HG02623 (cell line): ENCODE results near the gene NEURL3.
A peak's percentile ranks its signal among the peaks of the same experiment; 100 is the strongest.

Source experiments
- ATAC-seq: cut with Tn5 transposase; IDR thresholded peaks from one replicate; pipeline ENCODE4 v1.9.1; 2021; ENCODE audit warnings: moderate library complexity; ENCODE audit not compliant: unreplicated experiment

Gene NEURL3

DNA sequence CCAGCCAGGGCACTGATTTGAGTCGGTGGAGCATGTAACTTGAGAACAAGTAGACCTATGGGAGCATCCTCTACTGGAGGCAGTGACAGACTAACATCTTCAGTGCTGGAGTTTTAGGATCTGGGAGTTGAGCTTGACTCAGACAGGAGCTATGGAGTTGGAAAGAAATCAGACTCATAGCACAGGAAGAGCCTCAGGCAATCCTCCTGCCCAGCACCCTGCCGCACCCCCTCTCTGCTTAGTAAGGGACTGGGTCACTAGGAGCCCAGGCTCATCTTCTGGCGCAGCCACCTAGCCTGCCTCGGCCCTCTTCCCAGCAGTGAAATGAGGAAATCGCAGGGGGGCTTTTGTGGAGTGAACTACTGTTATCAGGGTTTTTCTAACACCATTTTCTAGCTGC is 35.0 kb upstream of the NEURL3 start:
- ATAC-seq = no peak

DNA sequence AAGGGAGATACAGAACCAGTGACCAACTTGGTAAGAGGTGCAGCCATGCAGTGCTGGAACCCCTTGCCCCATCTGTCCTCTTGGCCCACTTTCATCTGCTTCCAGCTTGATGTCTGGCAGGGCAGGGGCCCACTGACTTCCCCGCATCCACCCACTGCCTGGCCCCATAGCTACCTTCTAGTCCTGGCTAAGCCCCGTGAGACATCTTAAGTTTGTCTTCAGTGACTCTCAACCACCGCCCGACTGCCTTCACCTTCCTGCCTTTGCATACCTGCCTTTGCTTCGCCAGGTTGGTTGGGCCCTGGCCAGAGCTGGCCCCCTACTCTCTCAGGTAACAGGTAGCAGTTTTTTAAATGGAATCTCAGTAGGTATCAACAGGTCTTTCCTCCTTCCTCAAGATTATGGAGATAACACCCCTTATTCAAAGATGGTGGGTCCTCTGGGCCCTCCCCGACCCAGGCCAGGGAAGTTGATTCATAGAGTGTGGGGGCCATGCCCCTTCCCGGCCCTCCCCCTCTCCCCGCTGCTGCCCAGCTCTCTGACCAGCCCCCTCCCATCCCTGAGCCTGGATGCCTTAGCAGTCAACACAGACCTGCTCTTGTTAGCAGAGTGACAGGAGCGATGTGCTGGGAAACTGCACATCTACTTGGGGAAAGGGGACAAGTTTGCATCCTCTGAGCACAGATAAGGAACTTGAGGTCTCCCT is 34.2 kb upstream of the NEURL3 start:
- ATAC-seq = no peak

DNA sequence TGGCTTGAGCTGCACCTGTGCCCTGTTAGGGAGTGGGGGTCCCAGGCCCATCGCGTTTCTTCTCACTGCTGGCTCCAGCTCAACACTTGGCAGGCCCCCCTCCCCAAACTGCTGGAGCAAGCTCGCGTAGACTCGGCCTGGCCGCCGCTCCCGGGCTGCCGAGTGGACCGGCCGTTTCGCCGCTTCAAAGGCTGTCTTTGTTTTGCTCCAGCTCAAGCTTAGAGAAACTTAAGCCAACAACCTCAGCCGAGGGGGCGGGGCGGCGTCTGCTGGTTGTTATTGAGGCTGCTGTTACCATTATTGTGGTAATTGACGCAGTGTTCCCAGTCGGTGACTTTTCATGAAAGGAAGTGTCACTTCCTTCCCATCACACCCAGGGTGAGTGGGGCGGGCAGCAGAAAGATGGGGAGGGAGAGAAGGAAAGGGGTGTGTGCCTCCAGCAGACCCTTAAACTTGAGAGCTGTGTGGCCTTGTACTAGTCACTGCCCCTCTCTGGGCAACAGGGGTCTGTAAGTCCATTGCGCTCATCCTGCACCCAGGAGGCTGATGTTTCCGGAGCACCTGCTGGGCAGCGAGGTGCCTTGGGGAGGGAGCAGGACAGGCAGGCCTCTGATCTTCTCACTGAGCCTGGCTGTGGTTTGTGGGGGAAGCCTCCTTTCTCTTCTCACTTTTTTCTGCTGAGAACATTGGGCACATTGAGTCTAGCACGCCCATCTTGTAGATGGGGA is 33.5 kb upstream of the NEURL3 start:
- no peak for ATAC-seq

DNA sequence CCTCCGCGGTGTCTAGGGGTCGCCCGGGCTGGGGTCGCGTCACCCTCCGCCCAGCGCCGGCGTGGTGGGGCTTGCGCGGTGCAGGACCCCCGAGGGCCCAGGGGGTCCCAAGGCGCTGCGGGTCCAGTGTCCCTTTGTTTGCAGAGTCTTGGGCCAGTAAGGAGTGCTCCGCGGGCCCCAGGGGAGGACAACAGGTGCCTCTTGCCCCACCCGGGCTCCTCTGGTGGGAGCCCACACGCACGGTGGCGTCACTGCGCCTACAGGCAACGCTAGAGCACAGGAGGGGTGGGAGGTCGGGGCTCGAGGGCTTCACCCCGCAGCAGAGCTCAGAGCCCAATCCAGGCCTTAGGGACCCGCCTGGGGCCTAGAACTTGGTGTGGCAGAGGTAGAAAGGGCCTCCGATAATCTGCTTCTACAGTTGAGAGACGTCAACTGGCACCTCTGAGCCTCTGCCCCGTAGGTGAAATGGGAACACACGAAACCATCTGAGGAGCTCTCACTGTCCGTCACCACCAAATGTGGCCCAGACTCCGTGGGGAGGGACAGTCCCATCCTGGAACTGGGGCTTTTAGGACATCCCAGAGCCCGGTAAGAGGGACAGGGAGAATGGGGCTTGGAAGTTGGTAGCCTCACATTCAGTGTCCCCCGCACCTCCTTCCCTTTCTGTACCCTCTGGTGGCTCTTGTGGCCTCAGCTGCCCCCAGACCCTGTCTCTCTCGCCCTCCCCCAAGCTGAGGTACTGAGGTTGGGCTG is 32.8 kb upstream of the NEURL3 start:
- ATAC-seq = no peak

DNA sequence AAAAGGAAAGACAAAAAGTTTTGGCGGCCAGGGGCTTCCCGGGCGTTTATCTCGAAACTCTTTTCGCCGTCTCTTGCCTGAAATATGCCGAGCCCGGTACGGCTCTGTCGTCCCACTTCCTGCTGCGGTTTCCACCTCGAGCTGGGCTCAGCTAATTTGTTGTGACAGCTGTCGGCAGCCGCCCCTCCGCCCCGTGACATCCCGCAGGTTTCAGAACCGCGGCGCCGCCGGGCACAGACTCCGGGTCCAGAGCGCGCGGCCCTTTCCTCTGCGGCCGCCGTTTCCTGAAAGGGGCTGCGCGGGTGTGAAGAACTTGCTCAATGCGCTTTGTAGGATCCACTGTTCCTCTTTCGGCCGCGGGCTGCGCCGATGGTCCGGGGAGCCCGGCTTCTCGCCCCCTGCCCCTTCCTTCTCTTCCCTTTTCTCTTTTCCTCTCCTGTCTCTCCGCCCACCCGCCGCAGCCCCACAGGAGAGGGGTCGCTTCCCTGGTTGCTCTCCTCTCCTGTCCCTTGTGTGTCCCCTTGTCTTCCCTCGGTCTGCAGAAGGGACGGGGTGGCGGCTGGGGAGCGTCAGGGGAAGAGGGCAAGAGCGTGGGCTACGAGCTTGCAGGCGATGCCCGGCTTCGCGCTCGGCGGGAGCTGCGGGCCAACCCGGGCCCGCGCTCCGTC is 32.0 kb upstream of the NEURL3 start:
- peak; percentile 53 for ATAC-seq

DNA sequence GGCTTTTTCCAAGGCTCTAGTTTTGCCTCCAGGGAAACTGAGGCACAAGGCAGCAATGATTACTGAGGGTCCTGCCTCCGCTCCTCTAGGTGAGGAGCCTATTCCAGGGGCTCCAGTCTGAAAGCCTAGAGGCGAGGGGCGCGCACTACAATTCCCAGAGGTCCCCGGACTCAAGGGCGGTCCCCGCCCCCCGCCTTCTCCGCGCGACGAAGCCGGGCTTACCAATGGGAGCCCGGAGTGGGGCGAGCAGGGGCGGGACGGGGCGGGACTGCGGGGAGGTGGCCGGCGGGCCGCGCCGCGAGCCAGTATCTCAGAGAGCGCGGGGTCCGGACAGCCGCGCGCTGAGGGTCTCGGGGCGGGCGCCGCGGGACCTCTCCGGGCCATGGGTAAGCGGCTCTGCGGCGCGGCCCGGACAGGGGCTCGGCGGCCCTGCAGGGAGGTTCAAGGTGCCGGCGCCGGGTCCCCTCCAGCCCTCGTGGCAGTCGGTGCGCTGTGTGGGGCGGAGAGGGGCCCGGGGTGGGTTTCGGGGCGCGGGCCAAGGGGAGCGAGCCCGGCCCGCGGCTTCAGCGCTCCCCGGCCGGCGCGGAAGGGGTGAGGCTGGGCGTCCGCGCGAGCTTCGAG is 31.4 kb upstream of the NEURL3 start, which contains the start of gene ARID5A:
TSS of gene ARID5A (plus strand) at position 308 of the 621 bp plus-strand sequence. CDS start at position 383, 75 bp downstream.
- peak; percentile 56 for ATAC-seq

DNA sequence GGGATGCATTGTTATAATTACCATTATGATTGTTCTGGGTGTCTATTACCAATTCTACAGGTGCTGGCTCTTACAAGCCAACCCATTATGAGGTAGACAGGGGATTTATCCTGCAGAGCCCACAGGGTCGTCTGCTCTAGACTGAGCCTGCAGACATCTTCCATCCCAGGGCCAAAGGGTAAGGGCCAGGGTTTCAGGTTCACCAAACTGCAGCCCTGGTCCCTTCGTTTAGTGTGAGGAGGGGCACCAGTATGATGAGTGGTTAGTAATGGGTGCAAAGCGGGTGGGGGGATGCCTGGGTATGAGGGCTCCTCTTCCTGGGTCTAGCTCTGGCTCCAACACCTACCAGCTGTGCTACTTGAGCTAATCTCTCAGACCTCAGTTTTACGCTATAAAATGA is 30.2 kb upstream of the NEURL3 start:
- ATAC-seq = no peak

DNA sequence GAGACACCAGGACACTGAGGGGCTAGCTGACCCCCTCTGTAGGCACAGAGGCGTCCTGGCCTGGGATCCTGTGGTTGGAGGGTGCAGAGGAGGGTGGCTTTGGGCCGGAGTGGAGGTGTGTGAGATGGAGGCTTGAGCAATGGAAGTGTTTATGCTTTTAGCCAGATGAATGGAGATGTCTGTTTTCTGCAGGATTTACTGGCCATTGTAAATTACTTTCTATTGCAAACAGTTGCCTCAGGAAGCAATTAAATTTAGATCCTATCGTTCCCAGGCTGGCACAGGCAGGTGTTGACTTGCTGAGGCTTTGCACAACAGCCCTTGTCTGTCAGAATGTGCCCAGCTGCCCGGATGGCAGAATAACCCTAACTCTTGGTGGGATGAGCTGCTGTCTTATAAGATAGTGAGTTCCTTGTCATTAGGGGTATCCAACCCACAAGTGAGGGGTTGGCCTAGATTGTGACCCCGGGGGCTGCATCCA is 29.6 kb upstream of the NEURL3 start:
- ATAC-seq = no peak

DNA sequence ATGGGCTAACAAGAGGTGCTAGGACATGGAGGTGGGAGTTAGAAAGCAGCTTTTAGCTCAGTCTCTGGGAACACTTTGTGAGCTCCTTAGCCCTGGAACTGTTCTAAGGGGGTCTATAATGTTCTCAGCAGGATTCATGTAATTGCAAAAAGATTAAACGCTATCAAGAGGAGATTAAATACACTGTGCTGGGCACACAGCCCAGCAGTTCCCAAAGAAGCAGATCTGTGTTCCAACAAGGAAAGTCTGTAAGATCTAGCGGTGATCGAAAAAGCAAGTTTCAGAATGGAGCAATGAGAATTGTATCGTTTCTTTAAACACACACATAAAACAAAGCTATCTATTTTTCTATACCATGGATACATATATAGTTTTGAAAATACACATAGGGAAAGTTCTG is 29.0 kb upstream of the NEURL3 start:
- no peak for ATAC-seq

DNA sequence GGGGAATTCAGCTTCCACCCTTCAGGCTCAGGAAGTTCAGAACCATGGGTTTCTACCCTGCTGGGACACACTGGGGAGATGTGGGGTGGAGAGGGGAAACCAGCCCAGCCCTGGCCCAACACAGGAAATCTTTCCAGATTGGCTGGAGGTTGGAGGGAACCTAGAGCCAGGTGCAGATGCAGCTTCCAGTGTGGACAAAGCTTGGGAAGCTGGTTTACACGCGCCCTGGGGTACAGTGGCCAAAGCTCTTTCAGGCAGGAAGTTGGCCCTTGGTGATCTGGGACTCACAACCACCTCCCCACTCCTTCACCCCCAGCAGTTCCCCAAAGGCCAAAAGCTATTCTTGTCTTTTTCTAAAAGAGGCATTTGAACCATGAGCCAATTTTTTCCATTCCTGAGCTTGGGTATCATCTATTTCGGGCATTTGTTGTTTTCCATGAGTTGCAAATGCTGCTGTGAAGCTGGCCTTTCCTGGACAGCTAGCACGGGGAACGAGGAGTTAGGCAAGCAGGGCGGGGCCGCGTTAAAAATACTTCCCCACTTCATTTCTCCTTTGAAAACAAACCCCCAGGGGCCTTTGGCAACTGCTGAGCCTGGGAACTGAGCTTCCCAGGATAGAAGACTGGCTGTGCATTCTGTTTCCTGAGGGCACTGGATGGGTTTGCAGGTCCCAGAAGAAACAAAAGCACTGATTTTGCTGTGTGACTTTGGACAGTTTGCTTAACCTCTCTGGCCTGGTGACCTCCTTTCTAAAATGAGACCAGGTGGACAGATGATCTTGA is 28.3 kb upstream of the NEURL3 start:
- ATAC-seq = no peak

DNA sequence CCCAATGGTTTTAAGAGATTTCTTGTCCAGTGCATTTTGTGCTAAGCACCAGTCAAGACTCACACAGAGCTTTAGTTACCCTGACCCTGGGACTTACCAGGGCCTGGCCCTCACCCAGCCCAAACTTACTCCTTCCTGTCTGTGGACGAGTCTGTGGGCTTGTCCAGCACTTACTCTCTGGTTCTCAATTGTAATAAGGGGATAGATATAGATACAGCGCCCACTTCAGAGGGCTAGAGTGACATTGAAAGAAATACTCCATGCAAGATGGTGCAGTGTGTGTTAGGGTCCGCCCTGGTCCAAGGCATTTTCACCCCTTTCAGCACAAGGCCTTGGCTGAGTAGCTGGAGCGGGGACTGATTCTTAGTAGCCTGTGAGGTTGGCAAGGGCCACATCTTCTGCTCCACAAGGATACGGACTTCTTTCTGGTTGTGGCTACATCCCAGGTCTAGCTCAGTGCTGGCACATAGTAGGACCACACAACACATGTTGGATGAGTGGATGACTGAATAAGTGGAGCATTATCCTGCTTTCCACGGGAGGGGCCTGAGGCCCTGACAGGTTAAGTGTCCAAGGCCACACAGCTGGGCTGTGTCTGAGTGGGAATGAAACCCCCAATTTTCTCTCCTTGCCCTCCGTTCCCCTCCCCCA is 27.6 kb upstream of the NEURL3 start:
- ATAC-seq = no peak

DNA sequence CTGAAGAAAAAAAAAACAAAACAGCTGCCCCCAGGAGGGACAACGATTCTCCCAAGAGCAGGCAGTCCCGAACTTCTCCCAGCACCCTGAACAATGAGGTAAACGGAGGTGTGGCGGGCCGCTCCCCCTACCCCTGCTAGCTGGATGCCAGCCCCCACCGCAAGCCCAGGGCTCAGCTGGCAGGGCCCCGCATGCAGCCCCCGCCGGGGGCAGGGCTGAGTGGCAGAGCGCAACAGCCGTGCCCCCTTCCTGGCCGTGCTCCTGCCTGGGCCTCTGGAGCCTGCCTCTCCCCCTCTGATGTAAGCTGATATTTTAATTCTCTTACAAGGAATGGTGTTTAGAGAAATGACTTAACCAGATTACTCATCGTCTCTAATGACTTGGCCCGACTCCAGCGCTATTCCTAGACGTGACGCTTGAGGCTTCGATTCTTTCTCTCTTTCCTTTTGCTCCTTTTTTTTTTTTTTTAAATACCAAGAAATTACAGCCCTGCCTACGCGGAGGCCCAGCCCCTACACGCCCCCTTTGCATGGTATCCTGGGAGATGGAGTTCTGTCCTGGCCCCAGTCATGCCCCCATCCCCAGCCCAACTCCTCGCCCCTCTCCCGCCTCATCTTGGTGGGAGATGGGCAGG is 26.8 kb upstream of the NEURL3 start:
- no peak for ATAC-seq

DNA sequence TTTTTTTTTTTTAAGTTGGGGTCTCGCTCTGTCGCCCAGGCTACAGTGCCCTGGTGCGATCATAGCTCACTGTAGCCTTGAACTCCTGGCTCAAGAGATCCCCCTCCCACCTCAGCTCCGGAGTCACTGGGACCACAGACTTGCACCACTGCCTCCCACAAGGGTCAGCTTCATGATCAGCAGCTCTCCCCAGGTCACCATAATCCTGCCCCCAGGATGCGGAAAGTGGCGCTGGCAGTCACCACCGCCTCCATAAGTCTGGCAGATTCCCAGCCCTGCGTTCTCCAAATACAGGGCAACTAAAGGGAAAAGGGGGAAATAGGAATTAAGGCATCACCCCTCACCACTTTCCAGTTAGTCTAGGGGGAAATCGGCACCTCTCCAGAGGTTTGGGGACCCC is 26.2 kb upstream of the NEURL3 start:
- no peak for ATAC-seq

DNA sequence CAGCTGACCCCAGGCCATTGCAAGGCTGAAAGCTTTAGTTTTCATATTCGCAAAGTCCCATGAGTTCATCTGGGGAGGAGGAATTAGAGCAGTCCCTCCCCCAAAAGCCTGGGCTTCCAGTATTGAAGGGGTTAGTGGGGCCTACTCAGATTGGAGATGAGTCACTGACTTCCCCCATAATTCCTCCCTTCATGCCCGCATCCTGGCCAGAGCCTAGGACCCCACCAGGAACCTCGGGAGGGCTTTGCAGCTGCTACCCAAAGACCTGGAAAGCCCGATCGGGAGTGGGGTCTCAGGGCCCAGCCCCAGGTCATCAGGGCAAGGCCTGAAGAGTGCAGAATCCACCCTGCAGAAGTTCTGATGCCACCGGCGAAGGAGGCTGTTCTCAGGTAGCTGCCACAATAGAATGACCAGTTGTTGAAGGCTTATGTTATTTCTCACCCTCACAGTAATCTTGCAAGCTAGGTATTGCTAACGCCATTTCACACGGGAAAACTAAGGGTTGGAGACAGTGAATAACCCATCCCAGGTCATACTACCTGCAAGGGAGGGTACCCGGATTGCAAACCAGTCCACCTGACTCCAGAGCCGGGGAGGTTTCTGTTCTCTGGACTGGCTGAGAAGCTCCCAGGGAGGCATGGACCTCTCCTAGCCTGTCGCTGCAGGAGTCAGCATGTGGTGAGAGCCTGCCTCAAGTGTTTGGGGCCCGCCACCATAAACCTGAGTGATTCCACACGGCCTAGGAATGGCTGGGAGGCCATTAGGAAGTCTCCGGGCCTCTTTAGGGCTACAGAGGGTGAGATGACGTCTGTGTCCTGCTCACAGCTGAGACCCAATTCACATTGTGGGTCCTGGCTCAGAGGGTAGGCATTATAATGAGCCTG is 25.6 kb upstream of the NEURL3 start:
- no peak for ATAC-seq

DNA sequence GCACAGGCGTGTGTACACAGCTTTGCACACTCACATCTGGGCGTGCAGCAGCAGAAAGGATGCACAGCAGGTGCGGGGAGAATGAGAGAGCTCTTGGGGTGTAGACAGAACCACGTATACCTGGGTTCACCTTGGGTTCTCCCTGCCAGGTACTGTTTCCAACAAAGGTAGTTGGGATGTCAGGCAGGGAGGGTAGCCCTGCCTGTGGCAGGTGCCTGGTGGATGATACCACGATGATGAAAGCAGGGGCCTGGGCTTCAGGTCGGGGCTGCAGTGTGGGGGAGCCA is 24.9 kb upstream of the NEURL3 start:
- no peak for ATAC-seq

DNA sequence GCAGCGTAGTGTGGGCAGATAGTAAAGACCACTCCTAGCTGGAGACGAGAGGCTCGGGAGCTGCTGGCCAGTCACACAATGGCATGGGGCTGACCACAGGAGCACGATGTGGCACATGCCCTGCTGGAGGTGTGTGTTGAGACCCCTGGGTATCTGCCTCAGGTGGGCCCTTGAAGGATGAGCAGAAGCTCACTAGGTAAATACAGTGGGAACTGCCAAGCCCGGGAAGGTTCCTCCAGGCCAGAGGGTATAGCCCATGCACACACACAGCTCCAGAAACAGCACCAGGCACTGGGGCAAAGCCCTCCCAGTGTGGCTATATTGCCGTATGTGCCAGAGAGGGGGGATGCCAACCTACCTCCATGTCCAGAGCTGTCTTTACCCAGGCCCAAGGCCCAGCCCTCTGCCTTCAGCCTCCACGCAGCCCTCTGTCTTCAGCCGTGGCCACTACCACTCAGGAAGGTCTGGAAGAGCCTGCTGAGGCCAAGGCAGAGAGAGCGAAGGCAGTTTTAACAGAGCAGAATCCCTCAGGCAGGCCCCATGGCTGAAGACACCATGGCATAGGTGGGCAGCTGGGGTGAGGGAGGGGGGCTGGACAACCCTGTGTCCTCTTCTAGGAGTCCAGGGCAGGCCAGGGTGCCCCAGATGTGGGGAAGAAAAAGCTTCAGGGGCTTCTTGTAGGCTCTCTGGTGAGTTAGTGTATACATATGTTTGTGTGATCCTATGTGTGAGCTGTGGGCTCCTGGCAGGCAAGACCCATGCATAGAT is 24.4 kb upstream of the NEURL3 start:
- no peak for ATAC-seq

DNA sequence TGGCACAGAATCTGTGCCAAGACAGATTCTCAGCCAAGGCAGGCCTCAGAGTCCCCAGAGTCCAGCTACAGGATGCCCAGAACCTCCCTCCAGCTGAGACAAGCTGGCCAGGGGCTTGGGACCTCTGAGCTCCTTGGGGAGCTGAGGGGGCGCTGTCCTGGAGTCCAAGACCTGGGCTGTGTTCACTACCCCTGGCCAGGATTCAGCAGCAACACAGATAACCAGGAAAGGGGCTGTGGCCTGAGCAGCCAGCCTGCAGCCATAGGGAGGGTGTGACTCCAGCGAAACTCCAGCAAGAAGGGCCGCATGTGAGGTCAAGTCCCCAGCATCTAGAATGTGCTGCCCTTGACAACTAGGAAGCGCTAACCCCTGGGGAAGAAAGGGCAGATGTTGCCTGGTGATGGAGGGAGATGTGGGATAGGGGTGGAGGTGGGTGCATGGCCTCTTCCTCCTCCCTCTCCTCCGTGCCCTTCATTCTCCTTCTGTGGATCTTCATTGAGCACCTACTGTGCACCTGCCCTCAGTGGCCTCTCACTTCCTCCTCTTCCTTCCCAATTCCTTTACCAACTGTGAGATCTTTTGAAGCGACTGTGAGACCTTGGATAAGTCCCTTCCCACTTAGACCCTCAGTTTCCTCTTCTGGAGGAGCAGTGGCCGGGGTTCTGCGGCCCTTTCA is 23.7 kb upstream of the NEURL3 start:
- ATAC-seq = no peak
